ENCODE data around the gene OVOL2.

DNA sequence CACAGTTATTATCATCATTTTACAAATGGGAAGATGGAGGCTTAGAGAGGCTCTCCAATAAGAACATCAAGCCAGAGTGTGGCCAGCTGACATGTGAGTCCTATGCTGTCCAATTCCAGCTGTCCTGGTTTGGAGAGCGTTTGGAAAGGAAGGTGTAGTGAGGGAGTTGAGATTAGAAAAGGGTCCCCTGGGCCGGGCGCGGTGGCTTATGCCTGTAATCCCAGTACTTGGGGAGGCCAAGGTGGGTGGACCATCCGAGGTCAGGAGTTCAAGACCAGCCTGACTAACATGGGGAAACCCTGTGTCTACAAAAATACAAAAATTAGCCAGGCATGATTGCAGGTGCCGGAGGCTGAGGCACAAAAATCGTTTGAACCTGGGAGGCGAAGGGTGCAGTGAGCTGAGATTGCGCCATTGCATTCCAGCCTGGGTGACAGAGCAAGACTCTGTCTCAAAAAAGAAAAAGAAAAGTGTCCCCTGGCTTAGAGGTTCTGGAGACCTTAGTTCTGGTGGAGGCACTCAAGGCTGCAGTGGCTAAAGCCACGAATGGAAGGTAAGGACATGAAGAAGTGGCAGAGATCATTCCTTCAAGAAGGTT is 22.1 kb upstream of the OVOL2 start:
- TF ChIP-seq, protein P1, sequence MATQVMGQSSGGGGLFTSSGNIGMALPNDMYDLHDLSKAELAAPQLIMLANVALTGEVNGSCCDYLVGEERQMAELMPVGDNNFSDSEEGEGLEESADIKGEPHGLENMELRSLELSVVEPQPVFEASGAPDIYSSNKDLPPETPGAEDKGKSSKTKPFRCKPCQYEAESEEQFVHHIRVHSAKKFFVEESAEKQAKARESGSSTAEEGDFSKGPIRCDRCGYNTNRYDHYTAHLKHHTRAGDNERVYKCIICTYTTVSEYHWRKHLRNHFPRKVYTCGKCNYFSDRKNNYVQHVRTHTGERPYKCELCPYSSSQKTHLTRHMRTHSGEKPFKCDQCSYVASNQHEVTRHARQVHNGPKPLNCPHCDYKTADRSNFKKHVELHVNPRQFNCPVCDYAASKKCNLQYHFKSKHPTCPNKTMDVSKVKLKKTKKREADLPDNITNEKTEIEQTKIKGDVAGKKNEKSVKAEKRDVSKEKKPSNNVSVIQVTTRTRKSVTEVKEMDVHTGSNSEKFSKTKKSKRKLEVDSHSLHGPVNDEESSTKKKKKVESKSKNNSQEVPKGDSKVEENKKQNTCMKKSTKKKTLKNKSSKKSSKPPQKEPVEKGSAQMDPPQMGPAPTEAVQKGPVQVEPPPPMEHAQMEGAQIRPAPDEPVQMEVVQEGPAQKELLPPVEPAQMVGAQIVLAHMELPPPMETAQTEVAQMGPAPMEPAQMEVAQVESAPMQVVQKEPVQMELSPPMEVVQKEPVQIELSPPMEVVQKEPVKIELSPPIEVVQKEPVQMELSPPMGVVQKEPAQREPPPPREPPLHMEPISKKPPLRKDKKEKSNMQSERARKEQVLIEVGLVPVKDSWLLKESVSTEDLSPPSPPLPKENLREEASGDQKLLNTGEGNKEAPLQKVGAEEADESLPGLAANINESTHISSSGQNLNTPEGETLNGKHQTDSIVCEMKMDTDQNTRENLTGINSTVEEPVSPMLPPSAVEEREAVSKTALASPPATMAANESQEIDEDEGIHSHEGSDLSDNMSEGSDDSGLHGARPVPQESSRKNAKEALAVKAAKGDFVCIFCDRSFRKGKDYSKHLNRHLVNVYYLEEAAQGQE (IDR thresholded peaks at IDR 0.05; ENCODE audit: insufficient replicate concordance, low read depth) = no peak
- TF ChIP-seq, protein P2, sequence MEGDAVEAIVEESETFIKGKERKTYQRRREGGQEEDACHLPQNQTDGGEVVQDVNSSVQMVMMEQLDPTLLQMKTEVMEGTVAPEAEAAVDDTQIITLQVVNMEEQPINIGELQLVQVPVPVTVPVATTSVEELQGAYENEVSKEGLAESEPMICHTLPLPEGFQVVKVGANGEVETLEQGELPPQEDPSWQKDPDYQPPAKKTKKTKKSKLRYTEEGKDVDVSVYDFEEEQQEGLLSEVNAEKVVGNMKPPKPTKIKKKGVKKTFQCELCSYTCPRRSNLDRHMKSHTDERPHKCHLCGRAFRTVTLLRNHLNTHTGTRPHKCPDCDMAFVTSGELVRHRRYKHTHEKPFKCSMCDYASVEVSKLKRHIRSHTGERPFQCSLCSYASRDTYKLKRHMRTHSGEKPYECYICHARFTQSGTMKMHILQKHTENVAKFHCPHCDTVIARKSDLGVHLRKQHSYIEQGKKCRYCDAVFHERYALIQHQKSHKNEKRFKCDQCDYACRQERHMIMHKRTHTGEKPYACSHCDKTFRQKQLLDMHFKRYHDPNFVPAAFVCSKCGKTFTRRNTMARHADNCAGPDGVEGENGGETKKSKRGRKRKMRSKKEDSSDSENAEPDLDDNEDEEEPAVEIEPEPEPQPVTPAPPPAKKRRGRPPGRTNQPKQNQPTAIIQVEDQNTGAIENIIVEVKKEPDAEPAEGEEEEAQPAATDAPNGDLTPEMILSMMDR (IDR thresholded peaks at IDR 0.05; ENCODE audit: insufficient read depth, low read length) = no peak
- TF ChIP-seq SPI1 (IDR thresholded peaks at IDR 0.05; ENCODE audit: borderline replicate concordance, low read depth) (no peak), POLR2AphosphoS5 (IDR thresholded peaks at IDR 0.05; ENCODE audit: low read depth) (no peak)
